ENCODE data around the gene RPS21.

Gene RPS21

DNA sequence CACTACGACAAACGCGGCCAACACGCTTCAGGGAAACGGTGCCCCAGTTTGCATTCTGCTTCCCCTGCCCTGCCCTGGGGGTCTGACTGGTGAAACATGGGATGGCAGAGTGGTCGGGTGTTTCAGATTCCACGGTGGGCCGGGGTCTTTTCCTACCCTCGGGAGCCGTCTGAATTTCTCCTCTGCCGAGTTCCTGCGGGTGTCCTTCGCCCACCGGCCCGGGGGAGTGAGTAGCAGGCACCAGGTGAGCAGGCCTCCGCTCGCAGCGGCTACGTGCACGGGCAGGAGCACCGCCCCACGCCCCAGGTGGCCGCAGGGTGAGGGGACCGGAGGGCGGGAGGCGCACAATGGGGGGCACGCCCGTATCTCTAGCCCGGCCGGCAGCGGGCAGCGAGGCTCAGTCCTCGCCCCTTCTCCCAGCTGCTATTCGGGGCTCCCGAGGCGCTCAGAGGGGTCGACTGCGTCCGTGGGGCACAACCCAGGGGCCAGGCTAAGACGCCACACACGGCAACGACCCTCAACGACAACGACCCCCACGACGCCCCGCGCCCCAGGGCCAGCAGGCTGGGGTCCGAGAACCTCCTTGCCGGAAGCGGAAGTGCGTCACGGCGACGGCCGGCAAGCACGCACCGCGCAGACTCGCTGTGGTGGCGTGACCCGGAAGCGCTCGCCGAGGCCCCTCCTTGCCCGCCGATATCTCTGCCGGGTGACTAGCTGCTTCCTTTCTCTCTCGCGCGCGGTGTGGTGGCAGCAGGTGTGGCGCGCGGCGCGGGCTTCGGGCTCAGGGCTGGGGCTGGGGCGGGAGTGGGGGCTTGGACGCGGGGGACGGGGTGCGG, at the start of gene RPS21:
TSS of gene RPS21 (plus strand) at position 721 of the 836 bp plus-strand sequence. CDS start 236 bp downstream, outside the sequence.
- peak; percentile 90 for DNase-seq

GRCh38 chr20:62337558-62338293, 49.2 kb upstream of the RPS21 start:
- no peak for DNase-seq

DNA sequence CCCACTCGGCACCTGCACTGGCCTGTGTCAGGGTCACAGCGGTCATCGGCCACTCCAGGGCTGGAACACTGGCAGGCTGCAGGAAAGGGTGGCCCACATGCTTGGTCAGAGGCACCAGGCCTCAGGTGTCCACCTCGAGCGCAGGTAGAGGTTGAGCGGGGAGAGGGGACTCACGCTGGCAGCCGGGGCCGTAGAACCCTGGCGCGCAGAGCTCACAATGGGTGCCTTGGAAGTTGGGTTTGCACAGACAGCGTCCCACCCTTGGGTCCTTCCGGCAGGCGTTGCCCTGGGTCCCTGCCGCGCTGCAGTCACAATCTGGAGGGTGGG, 48.6 kb upstream of the RPS21 start:
- DNase-seq = no peak

- no peak for DNase-seq
Observed at GRCh38 chr20:62339647-62340062, 47.2 kb upstream of the RPS21 start.

- no peak for DNase-seq
Observed at GRCh38 chr20:62342910-62343309, 44.0 kb upstream of the RPS21 start.

DNA sequence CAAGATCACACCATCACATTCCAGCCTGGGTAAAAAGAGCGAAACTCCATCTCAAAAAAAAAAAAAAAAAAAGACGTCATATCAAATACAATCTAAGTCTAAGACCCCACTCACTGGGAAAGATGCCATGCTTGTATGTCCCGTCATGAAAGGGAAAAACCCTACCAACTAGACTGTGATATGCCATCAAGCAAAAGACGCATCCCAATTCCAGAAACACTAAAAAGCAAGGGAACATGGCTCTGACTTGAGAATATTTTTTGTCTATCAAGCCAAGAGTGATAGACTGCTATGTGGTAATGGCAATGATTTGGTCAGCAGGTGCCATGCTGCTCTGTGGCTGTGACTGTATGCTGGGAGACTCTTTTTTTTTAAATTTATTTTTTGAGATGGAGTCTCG, 42.8 kb upstream of the RPS21 start:
- no peak for DNase-seq

DNA sequence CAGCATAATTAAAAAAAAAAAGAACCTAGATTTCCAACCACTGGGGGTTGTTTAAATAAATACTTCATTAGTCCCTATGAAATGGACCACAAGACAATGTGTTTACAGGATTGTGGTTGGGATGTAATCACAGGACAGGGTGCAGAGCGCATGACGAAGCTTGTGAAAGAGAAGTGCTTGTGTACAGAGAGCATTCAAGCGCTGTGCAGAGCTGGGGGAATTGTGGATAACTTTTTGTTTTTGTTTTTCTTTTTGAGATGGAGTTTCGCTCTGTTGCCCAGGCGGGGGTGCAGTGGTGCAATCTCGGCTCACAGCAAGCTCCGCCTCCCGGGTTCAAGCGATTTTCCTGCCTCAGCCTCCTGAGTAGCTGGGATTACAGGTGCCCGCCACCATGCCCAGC, 42.1 kb upstream of the RPS21 start:
- no peak for DNase-seq

GRCh38 chr20:62345681-62346370, 41.1 kb upstream of the RPS21 start:
- DNase-seq = no peak

DNA sequence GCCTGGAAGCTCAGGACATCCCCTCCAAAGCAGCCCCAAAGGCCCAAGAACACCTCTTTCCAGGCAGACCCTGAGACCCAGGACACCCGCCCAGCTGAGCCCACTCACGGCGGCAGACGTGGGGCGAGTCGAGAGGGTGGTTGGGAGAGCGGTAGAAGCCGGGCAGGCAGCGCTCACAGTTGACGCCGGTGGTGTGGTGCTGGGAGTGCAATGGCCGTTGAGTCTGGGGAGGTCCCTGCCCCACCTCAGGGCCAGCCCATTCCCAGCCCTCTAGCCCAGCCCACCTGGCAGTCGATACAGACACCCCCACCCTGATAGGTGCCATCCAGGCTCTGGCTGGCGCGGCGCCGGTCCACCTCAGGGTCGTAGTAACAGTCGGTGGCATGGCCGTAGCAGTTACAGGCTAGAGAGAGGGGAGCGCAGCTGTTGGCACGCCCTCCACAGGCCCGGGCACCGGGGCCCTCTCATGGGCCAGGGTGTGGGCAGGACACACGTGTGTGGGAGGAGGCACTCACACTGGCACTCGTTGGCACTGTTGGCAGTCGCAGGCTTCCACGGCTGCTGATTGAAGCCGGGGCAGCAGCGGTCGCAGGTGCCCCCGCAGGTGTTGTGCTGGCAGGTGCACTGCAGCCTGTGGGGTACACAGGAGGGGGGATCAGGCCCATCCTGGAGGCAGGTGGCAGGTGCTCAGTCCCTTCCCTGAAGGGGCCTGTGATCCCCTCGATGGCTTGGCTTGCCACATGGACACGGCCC, 40.3 kb upstream of the RPS21 start:
- DNase-seq = no peak

DNA sequence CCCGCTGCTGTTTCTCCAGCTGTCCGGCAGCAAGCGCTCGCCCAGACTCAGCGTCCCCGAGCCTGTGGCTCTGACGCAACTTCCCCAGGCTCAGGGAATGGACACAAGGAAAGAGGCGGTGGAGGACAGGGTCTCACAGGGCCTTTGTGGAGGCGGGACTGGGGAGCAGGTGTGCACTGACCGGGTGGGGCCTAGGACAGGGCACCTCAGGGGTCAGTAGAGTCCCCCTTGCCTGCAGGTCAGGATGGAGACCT, 39.8 kb upstream of the RPS21 start:
- no peak for DNase-seq

GRCh38 chr20:62347445-62347844, 39.5 kb upstream of the RPS21 start:
- DNase-seq = no peak

GRCh38 chr20:62348604-62349003, 38.3 kb upstream of the RPS21 start:
- DNase-seq = no peak

- no peak for DNase-seq
Observed at GRCh38 chr20:62349556-62350097, 37.3 kb upstream of the RPS21 start.

- peak; percentile 25 for DNase-seq
Observed at GRCh38 chr20:62350098-62350628, 36.7 kb upstream of the RPS21 start.

DNA sequence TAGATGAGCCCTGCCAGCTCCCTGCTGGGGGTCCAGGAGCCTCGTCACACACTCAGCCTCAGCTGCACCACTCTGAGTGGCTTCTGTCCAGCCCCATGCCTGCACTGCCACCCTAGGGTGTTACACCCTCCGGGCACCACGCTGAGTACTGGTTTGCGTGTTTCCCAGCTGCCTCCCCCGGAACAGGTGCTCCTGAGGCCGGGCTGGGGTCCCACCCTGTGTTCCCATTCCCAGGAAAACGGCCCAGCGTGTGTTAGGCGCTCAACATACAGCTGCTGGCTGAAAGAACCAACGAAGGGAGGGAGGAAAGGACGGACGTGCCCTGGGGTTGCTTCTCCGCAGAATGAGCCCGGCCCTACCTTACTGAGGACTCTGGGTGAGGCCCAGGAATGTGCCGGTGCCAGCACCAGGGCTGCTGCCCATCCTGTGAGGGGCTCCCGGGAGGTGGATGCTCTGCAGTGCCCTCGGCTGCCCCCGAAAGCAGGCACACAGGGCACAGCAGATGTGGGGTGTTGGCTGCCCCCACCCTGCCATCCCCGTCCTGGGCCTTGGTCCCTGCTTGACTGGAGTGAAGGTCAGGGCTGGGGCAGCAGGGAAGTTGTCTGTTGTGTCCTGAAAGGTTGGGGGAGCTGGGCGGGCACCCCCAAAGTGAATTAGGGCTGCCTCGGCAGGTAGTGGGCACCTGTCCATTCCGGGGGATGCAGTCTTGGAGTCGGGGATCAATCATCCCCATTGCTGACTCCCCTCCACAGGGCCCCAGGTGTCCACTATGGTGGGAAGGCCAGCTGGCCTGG, 36.1 kb upstream of the RPS21 start:
- no peak for DNase-seq

DNA sequence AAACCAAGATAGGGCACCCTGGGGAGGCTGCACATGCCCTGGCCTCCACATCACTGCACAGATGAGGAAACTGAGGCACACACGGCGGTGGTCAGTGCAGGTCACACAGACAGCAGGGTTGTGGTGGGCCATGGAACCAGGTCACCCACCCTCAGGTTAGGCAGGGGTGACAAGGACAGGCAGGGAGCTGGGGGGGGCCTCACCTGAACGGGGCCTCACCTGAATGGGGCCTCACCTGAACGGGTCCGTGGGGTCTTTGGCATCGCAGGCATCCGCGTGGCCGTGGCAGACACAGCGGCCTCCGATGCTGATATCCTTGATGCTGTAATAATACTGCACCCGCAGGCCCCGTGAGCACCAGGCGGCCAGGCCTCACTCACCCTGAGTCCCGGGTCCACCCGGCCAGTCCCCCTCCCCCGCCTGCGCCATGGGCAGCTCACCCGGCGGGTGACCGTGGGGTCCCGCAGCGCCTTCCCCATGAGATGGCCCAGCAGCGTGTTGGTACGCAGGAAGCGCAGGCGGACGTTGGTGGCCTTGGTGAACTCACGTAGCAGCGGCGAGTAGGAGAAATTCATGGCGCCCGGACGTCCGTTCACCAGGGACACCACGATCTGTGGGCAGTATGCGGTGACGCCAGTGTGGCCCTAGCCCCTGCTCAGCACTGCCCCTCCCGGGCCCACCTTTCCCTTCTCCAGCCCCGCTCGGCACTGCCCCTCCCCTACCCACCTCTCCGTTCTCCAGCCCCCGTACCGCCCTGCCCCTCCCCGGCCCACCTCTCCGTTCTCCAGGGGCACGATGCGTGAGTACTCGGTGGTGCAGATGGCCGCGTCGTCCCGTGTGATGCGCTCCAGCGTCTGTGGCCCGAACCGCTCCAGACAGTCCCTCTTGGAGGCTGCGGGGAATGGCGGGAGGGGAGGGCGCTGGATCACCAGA, 35.2 kb upstream of the RPS21 start:
- DNase-seq = no peak

DNA sequence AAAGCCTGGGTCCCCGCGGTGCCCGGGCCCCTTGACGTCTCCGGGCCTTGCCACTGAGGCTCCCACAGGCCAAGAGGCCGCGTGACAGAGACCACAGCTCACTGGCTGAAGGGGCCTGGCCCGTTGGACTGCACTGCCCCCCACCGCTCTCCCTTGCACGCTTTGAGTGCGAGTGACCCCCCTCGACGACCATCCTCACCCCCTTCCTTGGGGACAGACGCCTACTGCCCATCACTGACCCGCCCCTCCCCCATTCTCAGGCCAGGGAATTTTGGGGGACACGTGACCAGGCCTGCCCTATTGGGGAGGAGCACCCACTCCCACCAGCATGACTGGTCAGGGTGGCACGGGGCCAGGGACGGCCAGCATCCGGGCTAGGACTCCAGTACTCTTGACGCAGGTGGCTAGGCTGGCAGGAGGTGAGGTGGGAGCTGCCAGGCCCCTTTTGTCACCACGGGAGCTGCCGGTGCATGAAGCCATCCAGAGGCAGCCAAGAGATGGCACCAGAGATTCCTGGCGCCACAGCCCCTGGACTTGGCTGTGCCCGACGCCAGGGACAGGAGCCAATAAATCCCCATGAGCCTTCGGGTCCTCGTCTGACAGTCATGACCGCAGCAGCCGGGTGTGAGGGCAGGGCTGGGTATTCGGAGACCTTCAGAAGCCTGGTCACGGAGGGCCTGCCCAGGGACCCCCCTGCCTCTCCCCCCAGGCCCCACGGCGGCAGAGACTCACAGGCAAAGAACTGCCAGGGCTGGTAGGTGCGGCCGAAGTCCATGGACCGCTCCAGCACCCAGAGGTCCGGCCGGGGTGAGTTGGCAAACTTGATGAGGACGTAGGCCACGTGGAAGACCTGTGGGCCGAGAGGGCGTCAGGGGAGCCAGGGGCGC, 34.3 kb upstream of the RPS21 start:
- DNase-seq = peak; percentile 80

DNA sequence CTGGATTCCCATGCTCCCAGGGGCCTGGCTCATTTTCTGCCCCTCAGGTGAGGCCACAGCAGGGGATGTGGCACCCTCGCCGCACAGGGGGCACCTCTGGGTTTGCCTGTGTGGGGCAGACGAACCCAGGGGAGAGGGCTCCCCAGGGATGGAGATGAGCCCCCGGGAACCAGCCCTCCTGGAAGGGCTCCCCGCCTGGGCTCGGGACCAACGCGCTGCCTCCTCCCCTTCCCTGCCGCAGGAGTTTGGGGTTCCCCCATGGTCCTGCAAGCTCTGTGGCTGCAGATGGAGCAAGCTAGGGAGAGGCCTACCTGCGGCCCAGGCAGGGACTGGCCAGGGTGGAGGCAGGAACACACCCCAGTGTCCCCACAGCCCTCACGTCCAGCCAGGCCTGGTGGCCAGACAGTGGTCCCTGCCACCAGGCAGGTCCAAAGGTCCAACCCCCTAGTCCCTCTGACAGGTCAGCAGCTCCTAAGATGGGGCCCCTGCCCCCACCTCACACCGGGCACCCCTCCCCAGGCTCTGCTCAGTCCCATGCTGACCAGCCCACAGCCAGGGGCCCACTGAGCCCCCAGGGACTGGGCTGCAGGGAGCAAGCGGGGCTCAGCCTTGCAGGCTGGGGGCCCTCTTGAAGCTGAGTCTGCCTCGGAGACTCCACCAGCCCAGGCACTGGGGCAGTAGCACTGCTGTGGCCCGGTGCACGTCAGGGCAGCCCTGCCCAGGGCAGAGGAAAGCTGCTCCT, 33.4 kb upstream of the RPS21 start:
- no peak for DNase-seq

Data from NCI-H1092 treated with DMSO at 0.1 percent for 48 hours (cell line).